IPS-18a (cell line): ENCODE data around the gene RNF44.
"Not testable (repeated sequence)": the region's sequence is repeated elsewhere in the genome, so short reads cannot be mapped to it uniquely, and the experiment has no call there.

Source experiments
- H3K27ac ChIP-seq: one replicate; pipeline ENCODE4 v1.5.1; 2013; ENCODE audit warnings: low read length
- H3K27me3 ChIP-seq: one replicate; pipeline ENCODE4 v1.6.1; 2013; ENCODE audit warnings: mild to moderate bottlenecking, low read length; ENCODE audit not compliant: control insufficient read depth, insufficient read depth
- H3K36me3 ChIP-seq: one replicate; pipeline ENCODE4 v1.6.1; 2013; ENCODE audit warnings: low read depth, low read length; ENCODE audit not compliant: control insufficient read depth
- H3K4me1 ChIP-seq: one replicate; pipeline ENCODE4 v1.6.1; 2013; ENCODE audit warnings: low read depth, low read length; ENCODE audit not compliant: control insufficient read depth
- H3K4me3 ChIP-seq: one replicate; pipeline ENCODE4 v1.5.1; 2013; ENCODE audit warnings: low read length
- H3K9ac ChIP-seq: one replicate; pipeline ENCODE4 v1.6.1; 2013; ENCODE audit warnings: mild to moderate bottlenecking, low read length, moderate library complexity
- H3K9me3 ChIP-seq: one replicate; pipeline ENCODE4 v1.6.1; 2013; ENCODE audit warnings: low read depth, low read length; ENCODE audit not compliant: control insufficient read depth

Gene RNF44

GRCh38 chr5:176507911-176508310 is 29.3 kb downstream of the RNF44 start:
- Histone ChIP-seq H3K4me3 (no peak overlapping the region), H3K27me3 (no peaks in the 10 kb centered on the region), H3K4me1 (no peaks in the 10 kb centered on the region), H3K9ac (no peak overlapping the region), H3K9me3 (no peaks in the 10 kb centered on the region), H3K27ac (no peak overlapping the region), H3K36me3 (peaks cover 60% of the 10 kb centered on the region)

- Histone ChIP-seq H3K27me3 (no peaks in the 10 kb centered on the region), H3K9ac (no peak overlapping the region), H3K27ac (no peak overlapping the region), H3K4me3 (no peak overlapping the region), H3K4me1 (no peaks in the 10 kb centered on the region), H3K36me3 (peaks cover 82% of the 10 kb centered on the region), H3K9me3 (no peaks in the 10 kb centered on the region)
Observed at GRCh38 chr5:176503496-176503895, 33.7 kb downstream of the RNF44 start.

- Histone ChIP-seq H3K4me3 (no peak overlapping the region), H3K36me3 (peaks cover 81% of the 10 kb centered on the region), H3K9ac (no peak overlapping the region), H3K4me1 (no peaks in the 10 kb centered on the region), H3K27ac (no peak overlapping the region), H3K27me3 (no peaks in the 10 kb centered on the region), H3K9me3 (no peaks in the 10 kb centered on the region)
Observed at GRCh38 chr5:176501333-176501732, 35.9 kb downstream of the RNF44 start.

GRCh38 chr5:176500511-176500910 is 36.7 kb downstream of the RNF44 start:
- no peaks in the 10 kb centered on the region for H3K4me1 ChIP-seq
- no peaks in the 10 kb centered on the region for H3K27me3 ChIP-seq
- no peak overlapping the region for H3K27ac ChIP-seq
- H3K36me3 ChIP-seq: peaks cover 79% of the 10 kb centered on the region
- no peaks in the 10 kb centered on the region for H3K9me3 ChIP-seq
- H3K9ac ChIP-seq: no peak overlapping the region
- H3K4me3 ChIP-seq: no peak overlapping the region

GRCh38 chr5:176499273-176499672 is 37.9 kb downstream of the RNF44 start:
- Histone ChIP-seq H3K27me3 (no peaks in the 10 kb centered on the region), H3K9me3 (no peaks in the 10 kb centered on the region), H3K4me1 (no peaks in the 10 kb centered on the region), H3K4me3 (no peak overlapping the region), H3K9ac (no peak overlapping the region), H3K27ac (no peak overlapping the region), H3K36me3 (peaks cover 81% of the 10 kb centered on the region)

DNA sequence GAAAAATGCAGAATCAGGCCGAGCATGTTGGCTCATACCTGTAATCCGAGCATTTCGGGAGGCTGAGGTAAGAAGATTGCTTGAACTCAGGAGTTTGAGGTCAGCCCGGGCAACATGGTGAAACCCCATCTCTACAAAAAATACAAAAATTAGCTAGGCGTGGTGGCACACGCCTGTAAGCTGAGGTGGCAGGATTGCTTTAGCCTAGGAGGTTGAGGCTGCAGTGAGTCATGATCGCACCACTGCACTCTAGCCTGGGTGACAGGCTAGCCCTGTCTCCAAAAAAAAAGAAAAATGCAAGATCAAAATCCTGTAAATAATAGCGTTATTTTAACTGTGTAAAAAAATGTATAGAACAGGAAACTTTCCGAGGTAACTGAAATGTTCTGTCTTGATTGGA is 39.4 kb downstream of the RNF44 start:
- Histone ChIP-seq H3K4me1 (no peaks in the 10 kb centered on the region), H3K27ac (no peak overlapping the region), H3K27me3 (no peaks in the 10 kb centered on the region), H3K36me3 (peaks cover 84% of the 10 kb centered on the region), H3K9me3 (no peaks in the 10 kb centered on the region), H3K9ac (no peak overlapping the region), H3K4me3 (no peak overlapping the region)

DNA sequence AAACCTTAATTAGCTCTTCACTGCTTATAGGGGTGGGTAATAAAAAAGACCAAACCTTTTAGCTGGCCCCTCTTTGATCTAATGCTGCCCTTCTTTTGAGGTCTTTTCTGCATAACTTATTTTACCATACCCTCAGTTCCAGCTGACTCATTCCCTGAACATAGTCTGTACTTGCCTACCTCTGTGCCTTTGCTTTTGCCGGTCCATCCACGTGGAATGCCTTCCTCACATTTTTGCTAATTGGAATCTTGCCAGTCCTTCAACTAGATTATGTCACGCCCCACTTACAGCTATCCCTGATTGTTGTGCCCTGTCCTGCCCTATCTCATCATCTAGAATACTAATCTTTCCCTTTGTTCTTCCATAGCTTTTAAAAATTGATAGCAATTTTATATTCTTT is 44.8 kb downstream of the RNF44 start:
- H3K4me1 ChIP-seq: no peaks in the 10 kb centered on the region
- no peak overlapping the region for H3K27ac ChIP-seq
- H3K36me3 ChIP-seq: peaks cover 83% of the 10 kb centered on the region
- H3K9me3 ChIP-seq: no peaks in the 10 kb centered on the region
- H3K27me3 ChIP-seq: no peaks in the 10 kb centered on the region
- H3K9ac ChIP-seq: no peak overlapping the region
- H3K4me3 ChIP-seq: no peak overlapping the region

DNA sequence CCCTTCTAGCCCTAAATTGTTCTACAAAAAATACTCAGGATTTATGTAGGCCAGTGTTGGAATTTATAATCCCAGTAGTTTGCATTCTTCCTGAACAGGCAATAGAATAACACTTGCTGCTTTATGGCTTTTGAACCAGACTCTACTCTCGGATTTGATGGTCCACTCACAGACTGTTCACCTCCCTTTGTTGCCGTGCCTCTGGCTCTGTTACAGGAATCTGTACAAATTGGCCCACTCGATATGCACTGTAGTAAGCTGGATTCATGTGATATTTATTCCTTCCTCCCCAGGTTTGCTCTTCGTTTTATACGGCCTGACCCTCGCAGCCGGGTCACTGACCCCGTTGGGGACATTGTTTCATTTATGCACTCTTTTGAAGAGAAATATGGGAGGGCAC is 45.3 kb downstream of the RNF44 start:
- no peaks in the 10 kb centered on the region for H3K9me3 ChIP-seq
- H3K4me1 ChIP-seq: no peaks in the 10 kb centered on the region
- H3K27me3 ChIP-seq: no peaks in the 10 kb centered on the region
- no peak overlapping the region for H3K27ac ChIP-seq
- H3K36me3 ChIP-seq: peaks cover 81% of the 10 kb centered on the region
- H3K9ac ChIP-seq: no peak overlapping the region
- no peak overlapping the region for H3K4me3 ChIP-seq

DNA sequence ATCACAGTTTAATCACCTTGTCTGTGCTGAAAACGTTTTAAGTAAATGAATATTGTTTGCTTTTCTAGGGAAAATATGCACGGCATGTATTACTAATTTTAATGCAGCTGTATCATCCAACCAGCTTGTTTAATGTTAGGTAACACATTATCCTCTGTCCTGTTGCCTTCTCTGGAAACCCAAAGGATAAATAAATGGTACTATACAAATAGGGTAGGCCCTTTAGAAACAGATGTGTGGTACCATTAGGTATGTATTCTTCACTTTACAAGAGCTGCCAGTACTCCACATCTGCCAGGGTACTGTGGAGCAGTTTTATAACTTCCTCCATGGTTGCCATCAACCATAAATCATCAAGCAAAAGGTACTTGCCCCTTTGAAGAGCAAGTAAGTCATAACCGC is 46.1 kb downstream of the RNF44 start:
- Histone ChIP-seq H3K4me1 (no peaks in the 10 kb centered on the region), H3K9ac (no peak overlapping the region), H3K4me3 (no peak overlapping the region), H3K9me3 (no peaks in the 10 kb centered on the region), H3K27me3 (no peaks in the 10 kb centered on the region), H3K27ac (no peak overlapping the region), H3K36me3 (peaks cover 81% of the 10 kb centered on the region)

DNA sequence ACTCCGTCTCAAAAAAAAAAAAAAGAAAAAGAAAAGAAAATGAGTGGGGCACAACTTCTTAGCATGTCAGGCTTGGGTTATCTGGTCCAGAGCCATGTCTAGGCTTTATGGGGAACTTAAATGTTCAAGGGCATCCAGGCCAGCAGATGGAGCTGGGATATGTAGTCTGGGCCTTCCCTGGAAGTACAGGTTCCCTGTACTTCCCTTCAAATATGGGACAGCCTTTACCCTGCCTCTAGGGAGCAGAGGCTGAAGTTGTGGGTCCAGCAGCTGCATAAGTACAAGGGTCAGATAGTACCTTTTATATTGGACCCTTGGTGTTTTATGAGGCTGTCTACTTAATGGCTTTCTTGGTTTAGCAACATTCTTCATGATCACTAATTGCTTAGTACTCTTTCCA is 46.9 kb downstream of the RNF44 start:
- no peaks in the 10 kb centered on the region for H3K9me3 ChIP-seq
- no peak overlapping the region for H3K4me3 ChIP-seq
- H3K27ac ChIP-seq: no peak overlapping the region
- peaks cover 80% of the 10 kb centered on the region for H3K36me3 ChIP-seq
- no peaks in the 10 kb centered on the region for H3K27me3 ChIP-seq
- no peaks in the 10 kb centered on the region for H3K4me1 ChIP-seq
- H3K9ac ChIP-seq: no peak overlapping the region

- Histone ChIP-seq H3K9ac (no peak overlapping the region), H3K27ac (no peak overlapping the region), H3K27me3 (no peaks in the 10 kb centered on the region), H3K36me3 (peaks cover 70% of the 10 kb centered on the region), H3K4me1 (no peaks in the 10 kb centered on the region), H3K4me3 (no peak overlapping the region), H3K9me3 (no peaks in the 10 kb centered on the region)
Observed at GRCh38 chr5:176489077-176489476, 48.1 kb downstream of the RNF44 start.

GRCh38 chr5:176487160-176487559 is 50.0 kb downstream of the RNF44 start:
- H3K36me3 ChIP-seq: peaks cover 56% of the 10 kb centered on the region

More at GRCh38 chr5:176487160-176487559, 50.0 kb downstream of the RNF44 start:
- not testable (repeated sequence) for H3K4me3 ChIP-seq, H3K9ac ChIP-seq, H3K27me3 ChIP-seq, H3K27ac ChIP-seq, H3K4me1 ChIP-seq, H3K9me3 ChIP-seq
